Stimulated activated CD8-positive, alpha-beta memory T cell treated with anti-CD3 and anti-CD28 coated beads, Interleukin-15, amount 100 ng/mL, for 4 hours (primary cell): ENCODE measurements around the gene FHOD3.

Source experiments
- DNase-seq, 2 donors: peaks; one replicate each; pipeline ENCODE4 v3.0.0-alpha.2; 2020; ENCODE audit warnings: low read depth in 2 of 2

FHOD3 gene

GRCh38 chr18:36828630-36829361 is 531.3 kb downstream of the FHOD3 start, which contains the start of the genes KIAA1328 and TPGS2:
Gene KIAA1328 (plus strand): TSS chr18:36829127. CDS start chr18:36829139, 12 bp downstream.
Gene TPGS2 (minus strand): TSS chr18:36829002. CDS start chr18:36828767, 235 bp downstream.
- peak; percentile 73 to 75 for DNase-seq
